Measurements from ENCODE around the gene NXPH1.

DNA sequence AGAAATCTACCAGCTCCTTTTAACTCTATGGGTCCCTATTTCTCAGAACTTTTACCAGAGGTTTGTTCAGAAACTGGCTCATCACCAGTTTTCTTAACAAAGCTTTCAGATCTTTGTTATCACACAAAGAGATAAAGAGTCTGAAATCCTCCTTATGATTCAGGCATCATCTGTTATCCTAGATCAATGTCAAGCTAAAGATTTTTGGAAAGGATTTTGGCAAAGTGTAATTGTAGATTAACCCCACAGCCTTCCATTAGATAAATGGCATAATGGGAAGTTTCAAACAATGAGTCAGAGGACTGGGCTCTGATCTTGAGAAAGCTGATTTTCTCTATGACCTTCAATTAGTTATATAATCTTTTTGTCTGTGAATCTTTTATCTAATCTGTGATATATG, 192.2 kb downstream of the NXPH1 start:
- no peak for TF ChIP-seq TP53 (CRISPR knock-in tag; IDR thresholded peaks at IDR 0.05)
- no peak for TF ChIP-seq IRF2 (CRISPR knock-in tag; IDR thresholded peaks at IDR 0.05; ENCODE audit: borderline replicate concordance, low read depth)
- TF ChIP-seq, protein P1, sequence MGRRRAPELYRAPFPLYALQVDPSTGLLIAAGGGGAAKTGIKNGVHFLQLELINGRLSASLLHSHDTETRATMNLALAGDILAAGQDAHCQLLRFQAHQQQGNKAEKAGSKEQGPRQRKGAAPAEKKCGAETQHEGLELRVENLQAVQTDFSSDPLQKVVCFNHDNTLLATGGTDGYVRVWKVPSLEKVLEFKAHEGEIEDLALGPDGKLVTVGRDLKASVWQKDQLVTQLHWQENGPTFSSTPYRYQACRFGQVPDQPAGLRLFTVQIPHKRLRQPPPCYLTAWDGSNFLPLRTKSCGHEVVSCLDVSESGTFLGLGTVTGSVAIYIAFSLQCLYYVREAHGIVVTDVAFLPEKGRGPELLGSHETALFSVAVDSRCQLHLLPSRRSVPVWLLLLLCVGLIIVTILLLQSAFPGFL (CRISPR knock-in tag; IDR thresholded peaks at IDR 0.05; ENCODE audit: borderline replicate concordance) = no peak
- TF ChIP-seq, protein P2, sequence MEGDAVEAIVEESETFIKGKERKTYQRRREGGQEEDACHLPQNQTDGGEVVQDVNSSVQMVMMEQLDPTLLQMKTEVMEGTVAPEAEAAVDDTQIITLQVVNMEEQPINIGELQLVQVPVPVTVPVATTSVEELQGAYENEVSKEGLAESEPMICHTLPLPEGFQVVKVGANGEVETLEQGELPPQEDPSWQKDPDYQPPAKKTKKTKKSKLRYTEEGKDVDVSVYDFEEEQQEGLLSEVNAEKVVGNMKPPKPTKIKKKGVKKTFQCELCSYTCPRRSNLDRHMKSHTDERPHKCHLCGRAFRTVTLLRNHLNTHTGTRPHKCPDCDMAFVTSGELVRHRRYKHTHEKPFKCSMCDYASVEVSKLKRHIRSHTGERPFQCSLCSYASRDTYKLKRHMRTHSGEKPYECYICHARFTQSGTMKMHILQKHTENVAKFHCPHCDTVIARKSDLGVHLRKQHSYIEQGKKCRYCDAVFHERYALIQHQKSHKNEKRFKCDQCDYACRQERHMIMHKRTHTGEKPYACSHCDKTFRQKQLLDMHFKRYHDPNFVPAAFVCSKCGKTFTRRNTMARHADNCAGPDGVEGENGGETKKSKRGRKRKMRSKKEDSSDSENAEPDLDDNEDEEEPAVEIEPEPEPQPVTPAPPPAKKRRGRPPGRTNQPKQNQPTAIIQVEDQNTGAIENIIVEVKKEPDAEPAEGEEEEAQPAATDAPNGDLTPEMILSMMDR (IDR thresholded peaks at IDR 0.05) = no peak
- no peak for TF ChIP-seq ETV6 (CRISPR knock-in tag; IDR thresholded peaks at IDR 0.05)
- no peak for TF ChIP-seq MYBL2 (CRISPR knock-in tag; IDR thresholded peaks at IDR 0.05)
- TF ChIP-seq TEAD4 (CRISPR knock-in tag; IDR thresholded peaks at IDR 0.05) = no peak
- no peak for TF ChIP-seq NFATC4 (CRISPR knock-in tag; IDR thresholded peaks at IDR 0.05)
- no peak for TF ChIP-seq FOXJ3 (CRISPR knock-in tag; IDR thresholded peaks at IDR 0.05; ENCODE audit: borderline replicate concordance)

Measured in WTC11 (cell line).